ENCODE data around the gene CDC42.
"Not testable (repeated sequence)": the region's sequence is repeated elsewhere in the genome, so short reads cannot be mapped to it uniquely, and the experiment has no call there.

GRCh38 chr1:22034834-22035233 lies 17.7 kb upstream of the CDC42 start:
- not testable (repeated sequence) for TF ChIP-seq DPF2 (IDR thresholded peaks at IDR 0.05); CTCF (IDR thresholded peaks at IDR 0.05 in 2 of 3, conservative IDR thresholded peaks at IDR 0.05 in 1 of 3; ENCODE audit: control insufficient read depth in 2 of 3, extremely low read depth in 1 of 3, insufficient read depth in 1 of 3, low read depth in 3 of 3, low read length in 3 of 3); NR2C1 (IDR thresholded peaks at IDR 0.05); TCF12 (IDR thresholded peaks at IDR 0.05; ENCODE audit: low read depth, low read length)

Data from GM12878 (cell line).